ENCODE results near the gene RAB14.

GRCh38 chr9:121196389-121196788, 5.3 kb downstream of the RAB14 start:
- TF ChIP-seq YY1 (IDR thresholded peaks at IDR 0.05; ENCODE audit: extremely low read depth, insufficient replicate concordance, low read depth, low read length) (no peak), CTCF (IDR thresholded peaks at IDR 0.05 in 2 of 3, conservative IDR thresholded peaks at IDR 0.05 in 1 of 3; ENCODE audit: borderline replicate concordance in 1 of 3, insufficient read depth in 1 of 3, low read depth in 2 of 3, low read length in 2 of 3) (no peak), POLR2A (IDR thresholded peaks at IDR 0.05; ENCODE audit: borderline replicate concordance, extremely low read depth, insufficient read depth, insufficient read length) (no peak), POLR2AphosphoS5 (IDR thresholded peaks at IDR 0.05; ENCODE audit: low read depth, low read length) (no peak), MAX (IDR thresholded peaks at IDR 0.05) (no peak), RAD21 (IDR thresholded peaks at IDR 0.05; ENCODE audit: low read depth) (no peak), EZH2 (IDR thresholded peaks at IDR 0.05) (no peak), CEBPB (IDR thresholded peaks at IDR 0.05; ENCODE audit: low read depth) (no peak), EGR1 (IDR thresholded peaks at IDR 0.05; ENCODE audit: low read depth) (no peak), ZFX (IDR thresholded peaks at IDR 0.05) (no peak), EZH2phosphoT487 (IDR thresholded peaks at IDR 0.05; ENCODE audit: borderline replicate concordance) (no peak), SIN3A (IDR thresholded peaks at IDR 0.05; ENCODE audit: low read depth) (no peak)

Measured in HCT116 (cell line).